B cell (primary cell): Measurements from ENCODE around the gene IRGC. TPM values are rescaled to one million over a fixed set of nuclear protein-coding genes. Genes with fewer than 3 reads are reported as not detected.

Experiments used
- ATAC-seq: fragments of 200-7000 bp; cut with Tn5 transposase; one replicate; pipeline ENCODE4 v1.10.0; 2021; ENCODE audit warnings: low read depth, mild to moderate bottlenecking, moderate number of reproducible peaks, moderate library complexity
- CTCF ChIA-PET: fragments of 350-600 bp; sonication (Branson Sonifier 250); formaldehyde crosslinking; loops from one replicate; lab custom pipeline; 2021; ENCODE audit warnings: antibody characterized with exemption, inconsistent platforms; lab: Charles Lee
- POLR2A ChIA-PET: fragments of 350-600 bp; sonication (Branson Sonifier 250); formaldehyde crosslinking; loops from one replicate; lab custom pipeline; 2021; ENCODE audit warnings: antibody characterized with exemption; lab: Charles Lee
- DNase-seq: peaks from one replicate; pipeline ENCODE4 v3.0.0; 2013
- H2AFZ ChIP-seq: 2 replicates; pipeline ENCODE4 v1.6.1; 2012; ENCODE audit warnings: mild to moderate bottlenecking, low read depth, low read length; ENCODE audit not compliant: insufficient read depth, poor library complexity, severe bottlenecking
- H3K27ac ChIP-seq, 2 donors: 1 replicate in 1 of 2; 2 replicates in 1 of 2; pipeline ENCODE4 v1.5.1; 2012 to 2013; ENCODE audit warnings: low read length in 2 of 2, mild to moderate bottlenecking in 2 of 2, moderate library complexity in 1 of 2
- H3K27me3 ChIP-seq, 4 experiments: fragments of 200-600 bp in 1 of 4; sonication (generic) in 1 of 4; replicated peaks in 1 of 4; 1 replicate in 2 of 4; 2 replicates in 2 of 4; pipeline versions ENCODE4 v1.6.1 to v1.7.0; 2013 to 2016; ENCODE audit warnings: low read length in 3 of 4, mild to moderate bottlenecking in 2 of 4, mixed read lengths in 1 of 4, moderate library complexity in 1 of 4; ENCODE audit not compliant: insufficient read depth in 4 of 4, control insufficient read depth in 3 of 4; ENCODE audit errors: control extremely low read depth in 1 of 4
- H3K36me3 ChIP-seq, 2 experiments: replicated peaks in 1 of 2; 1 replicate in 1 of 2; 2 replicates in 1 of 2; pipeline versions ENCODE4 v1.6.1 to v1.7.1; 2013; ENCODE audit warnings: low read length in 1 of 2; ENCODE audit not compliant: insufficient read depth in 2 of 2, control insufficient read depth in 1 of 2; ENCODE audit errors: control extremely low read depth in 1 of 2, extremely low read depth in 1 of 2
- H3K4me1 ChIP-seq, 2 donors: fragments of 200-600 bp in 1 of 2; sonication (generic) in 1 of 2; 1 replicate in 1 of 2; 2 replicates in 1 of 2; pipeline versions ENCODE4 v1.5.1 to v1.6.1; 2013 to 2017; ENCODE audit warnings: low read length in 2 of 2; ENCODE audit not compliant: control insufficient read depth in 2 of 2, insufficient read depth in 2 of 2
- H3K4me2 ChIP-seq: replicated peaks from 2 replicates; pipeline ENCODE3; 2012; ENCODE audit warnings: mild to moderate bottlenecking, low read depth, low read length; ENCODE audit not compliant: poor library complexity, severe bottlenecking
- H3K4me3 ChIP-seq, 5 experiments: fragments of 200-600 bp in 1 of 5; sonication (generic) in 1 of 5; 1 replicate in 3 of 5; 2 replicates in 2 of 5; pipeline versions ENCODE4 v1.5.1 to v1.7.0; 2011 to 2016; ENCODE audit warnings: low read length in 4 of 5, mild to moderate bottlenecking in 4 of 5, low read depth in 2 of 5, control low read depth in 1 of 5, moderate library complexity in 1 of 5; ENCODE audit not compliant: insufficient read depth in 1 of 5; ENCODE audit errors: control extremely low read depth in 1 of 5, extremely low read depth in 1 of 5
- H3K79me2 ChIP-seq: fragments of 200-600 bp; sonication (generic); one replicate; pipeline ENCODE4 v1.6.0; 2016; ENCODE audit warnings: low read length; ENCODE audit not compliant: control insufficient read depth, insufficient read depth
- H3K9ac ChIP-seq: fragments of 200-600 bp; sonication (generic); 2 replicates; pipeline ENCODE4 v1.6.1; 2017; ENCODE audit warnings: mild to moderate bottlenecking, low read length, moderate library complexity
- H3K9me3 ChIP-seq, 3 donors: one replicate each; pipeline versions ENCODE4 v1.6.1 to v1.7.1; 2013; ENCODE audit warnings: low read length in 2 of 3; ENCODE audit not compliant: control insufficient read depth in 2 of 3, insufficient read depth in 1 of 3; ENCODE audit errors: control extremely low read depth in 1 of 3
- H4K20me1 ChIP-seq: 2 replicates; pipeline ENCODE4 v1.6.0; 2012; ENCODE audit warnings: mild to moderate bottlenecking, low read length; ENCODE audit not compliant: insufficient read depth, control insufficient read depth, poor library complexity, severe bottlenecking
- H3K27ac Mint-ChIP-seq: one replicate; pipeline ENCODE4 v1.8.0; 2021; ENCODE audit warnings: mixed read lengths
- H3K27me3 Mint-ChIP-seq: one replicate; pipeline ENCODE4 v1.8.0; 2021; ENCODE audit warnings: mixed read lengths
- H3K4me1 Mint-ChIP-seq: one replicate; pipeline ENCODE4 v1.8.0; 2021; ENCODE audit warnings: mixed read lengths
- H3K4me3 Mint-ChIP-seq: one replicate; pipeline ENCODE4 v1.8.0; 2021; ENCODE audit warnings: mixed read lengths
- H3K9me3 Mint-ChIP-seq: one replicate; pipeline ENCODE4 v1.8.0; 2022; ENCODE audit warnings: mixed read lengths; ENCODE audit not compliant: insufficient read depth
- CTCF ChIP-seq: fragments of 200-600 bp; IDR thresholded peaks from one replicate; pipeline ENCODE4 v1.8.0; 2022; ENCODE audit warnings: antibody characterized with exemption, mild to moderate bottlenecking
- EZH2 ChIP-seq: IDR thresholded peaks from 2 replicates; pipeline ENCODE4 v1.6.1; 2012; ENCODE audit warnings: borderline replicate concordance, low read depth, mild to moderate bottlenecking, moderate library complexity, low read length; ENCODE audit not compliant: insufficient read depth, poor library complexity, severe bottlenecking
- WGBS: methylation state at CpG from one replicate; pipeline ENCODE4 v1.1.5; 2013; ENCODE audit warnings: missing lambda C conversion rate; ENCODE audit not compliant: insufficient coverage; 5-methylcytosine and 5-hydroxymethylcytosine counted together
- intact Hi-C: fragments of 100-400 bp; cut with micrococcal nuclease; formaldehyde crosslinking; loops from one replicate; pipeline ENCODE4 v1.10.0; 2022
- polyA plus RNA-seq: library from polyadenylated mRNA; depleted of rRNA; stranded (reverse); fragments of >200 nt; gene quantifications from 2 replicates; pipeline ENCODE4 v1.2.3, GENCODE V29; 2012
- total RNA-seq, 2 donors: library from RNA; stranded (reverse); fragments of 120-200 nt in 1 of 2; gene quantifications; 1 replicate in 1 of 2; 2 replicates in 1 of 2; pipeline versions ENCODE4 v1.2.3 to v1.2.4, GENCODE V29; 2013 to 2022

IRGC gene
- total and polyA plus RNA-seq, 2 donors (not counting 1 experiment from before 2014, with no cell fraction given): not detected

DNA sequence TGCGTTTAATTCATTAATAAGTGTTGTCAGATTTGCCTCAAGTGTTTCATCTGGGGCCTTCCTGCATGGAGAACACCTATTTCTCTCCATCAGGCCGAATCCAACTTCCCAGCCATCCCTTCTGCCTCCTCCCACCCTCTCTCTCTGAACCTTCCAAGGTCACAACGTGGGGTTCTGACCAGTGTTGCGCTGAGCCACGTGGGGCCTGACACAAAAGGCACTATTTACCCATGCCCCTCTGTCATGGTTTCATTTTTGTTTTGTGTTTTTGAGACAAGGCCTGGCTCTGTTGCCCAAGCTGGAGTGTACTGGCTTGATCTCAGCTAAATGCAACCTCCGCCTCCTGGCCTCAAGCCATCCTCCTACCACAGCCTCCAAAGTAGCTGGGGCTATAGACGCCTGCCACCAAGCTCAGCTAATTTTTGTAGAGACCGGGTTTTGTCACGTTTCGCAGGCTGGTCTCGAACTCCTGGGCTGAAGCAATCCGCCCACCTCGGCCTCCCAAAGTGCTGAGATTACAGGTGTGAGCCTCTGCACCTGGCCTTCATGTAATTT, 8.6 kb upstream of the IRGC start:
- Histone ChIP-seq H4K20me1 (no peaks in the 10 kb centered on the region), H3K79me2 (no peaks in the 10 kb centered on the region), H3K36me3 (no peaks in the 10 kb centered on the region), H2AFZ (no peak overlapping the region), H3K9ac (no peak overlapping the region), H3K4me1 (no peaks in the 10 kb centered on the region), H3K9me3 (peaks cover 0 to 12% (median 4%) of the 10 kb centered on the region in 3 donors), H3K27ac (no peak overlapping the region), H3K4me3 (no peak overlapping the region), H3K27me3 (peaks cover 0 to 9% (median 3%) of the 10 kb centered on the region in 4 experiments), H3K4me2 (no peak overlapping the region)
- intact Hi-C loops: no loop called here
- Mint-ChIP-seq H3K4me3 (no peak overlapping the region), H3K9me3 (no peaks in the 10 kb centered on the region), H3K4me1 (peaks cover 5% of the 10 kb centered on the region), H3K27me3 (peaks cover 29% of the 10 kb centered on the region), H3K27ac (no peak overlapping the region)
- POLR2A ChIA-PET: no interaction called here
- DNase-seq (no peak), ATAC-seq (no peak)
- 94% methylated on average over 8 of the region's 13 CpGs for WGBS
- TF ChIP-seq EZH2 (no peak), CTCF (no peak)
- CTCF ChIA-PET: interaction anchor here (2.1 kb wide), 1 partner anchor 103 kb away, joined by 6 read pairs; no protein-coding TSS in a partner anchor

DNA sequence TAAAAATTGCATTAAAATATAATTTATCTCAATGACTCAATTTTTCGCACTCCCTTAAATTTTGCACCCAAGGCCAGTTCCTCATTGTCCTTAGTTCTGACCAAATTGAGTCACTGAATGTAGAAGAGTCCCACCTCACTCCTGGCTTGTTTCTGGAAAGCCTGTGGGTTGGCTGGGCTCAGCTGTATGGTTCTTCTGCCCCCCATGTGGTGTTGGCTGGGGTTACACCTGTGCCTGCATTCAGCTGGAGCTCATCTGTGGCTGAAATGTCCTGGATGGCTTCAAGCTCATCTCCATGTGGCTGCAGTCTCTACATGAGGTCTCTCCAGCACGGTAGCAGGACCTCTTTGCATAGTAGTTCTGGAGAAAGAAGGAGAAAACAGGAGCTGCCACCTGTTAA, 7.2 kb upstream of the IRGC start:
- WGBS: 89% methylated on average over 1 of the region's 2 CpGs
- H3K4me3 ChIP-seq: no peak overlapping the region
- no peak overlapping the region for H3K4me2 ChIP-seq
- H3K36me3 ChIP-seq: no peaks in the 10 kb centered on the region
- H2AFZ ChIP-seq: no peak overlapping the region
- TF ChIP-seq CTCF: no peak
- no peak for TF ChIP-seq EZH2
- Mint-ChIP-seq H3K4me3 (no peak overlapping the region), H3K27me3 (peaks cover 37% of the 10 kb centered on the region), H3K27ac (no peak overlapping the region), H3K9me3 (no peaks in the 10 kb centered on the region), H3K4me1 (no peaks in the 10 kb centered on the region)
- no peak for DNase-seq
- intact Hi-C loops: no loop called here
- peaks cover 0 to 9% (median 3%) of the 10 kb centered on the region in 4 experiments for H3K27me3 ChIP-seq
- no peaks in the 10 kb centered on the region for H3K79me2 ChIP-seq
- peaks cover 0 to 12% (median 4%) of the 10 kb centered on the region in 3 donors for H3K9me3 ChIP-seq
- ChIA-PET POLR2A (no interaction called here), CTCF (interaction anchor here (2.1 kb wide), 1 partner anchor 101 kb away, joined by 6 read pairs; no protein-coding TSS in a partner anchor)
- no peaks in the 10 kb centered on the region for H3K4me1 ChIP-seq
- no peak overlapping the region for H3K27ac ChIP-seq
- no peak for ATAC-seq
- no peaks in the 10 kb centered on the region for H4K20me1 ChIP-seq
- H3K9ac ChIP-seq: no peak overlapping the region
